KMS-11 (cell line): ENCODE measurements around the gene FANCC.

Experiments
- H2AFZ ChIP-seq: fragments of 200-600 bp; sonication (generic); 2 replicates; pipeline ENCODE4 v1.6.1; 2016; ENCODE audit warnings: antibody characterized with exemption, mixed run types, low read depth
- H3K27ac ChIP-seq: fragments of 200-600 bp; sonication (generic); 2 replicates; pipeline ENCODE4 v1.6.1; 2016; ENCODE audit warnings: mild to moderate bottlenecking, mixed run types
- H3K27me3 ChIP-seq: fragments of 200-600 bp; sonication (generic); 2 replicates; pipeline ENCODE4 v1.6.1; 2017; ENCODE audit warnings: mild to moderate bottlenecking, low read depth, mixed run types, moderate library complexity; ENCODE audit not compliant: insufficient read depth
- H3K36me3 ChIP-seq: fragments of 200-600 bp; sonication (generic); 2 replicates; pipeline ENCODE4 v1.6.1; 2017; ENCODE audit warnings: mild to moderate bottlenecking, mixed run types; ENCODE audit not compliant: insufficient read depth
- H3K4me1 ChIP-seq: fragments of 200-600 bp; sonication (generic); 2 replicates; pipeline ENCODE4 v1.6.1; 2016; ENCODE audit warnings: mild to moderate bottlenecking, low read depth, mixed run types; ENCODE audit not compliant: poor library complexity, severe bottlenecking
- H3K4me2 ChIP-seq: fragments of 200-600 bp; sonication (generic); 2 replicates; pipeline ENCODE4 v1.7.0; 2016; ENCODE audit warnings: mild to moderate bottlenecking, mixed run types
- H3K4me3 ChIP-seq: fragments of 200-600 bp; sonication (generic); IDR thresholded peaks from 2 replicates; pipeline ENCODE4 v1.6.1; 2017; ENCODE audit warnings: low read depth, low read length, mixed read lengths; ENCODE audit not compliant: insufficient read depth
- H3K79me2 ChIP-seq: fragments of 200-600 bp; sonication (generic); 2 replicates; pipeline ENCODE4 v1.6.1; 2016; ENCODE audit warnings: low read depth, mixed run types; ENCODE audit not compliant: insufficient read depth
- H3K9ac ChIP-seq: fragments of 200-600 bp; sonication (generic); 2 replicates; pipeline ENCODE4 v1.6.1; 2016; ENCODE audit warnings: mild to moderate bottlenecking, mixed run types
- H4K20me1 ChIP-seq: fragments of 200-600 bp; sonication (generic); 2 replicates; pipeline ENCODE4 v1.6.1; 2016; ENCODE audit warnings: mild to moderate bottlenecking, mixed run types; ENCODE audit not compliant: insufficient read depth
- TF ChIP-seq, protein P1 (sequence below): fragments of 200-600 bp; sonication (generic); conservative IDR thresholded peaks from 2 replicates; pipeline ENCODE4 v1.6.1; 2017; ENCODE audit warnings: low read depth, mild to moderate bottlenecking, antibody characterized with exemption, low read length, moderate library complexity, mixed read lengths

Gene FANCC

DNA sequence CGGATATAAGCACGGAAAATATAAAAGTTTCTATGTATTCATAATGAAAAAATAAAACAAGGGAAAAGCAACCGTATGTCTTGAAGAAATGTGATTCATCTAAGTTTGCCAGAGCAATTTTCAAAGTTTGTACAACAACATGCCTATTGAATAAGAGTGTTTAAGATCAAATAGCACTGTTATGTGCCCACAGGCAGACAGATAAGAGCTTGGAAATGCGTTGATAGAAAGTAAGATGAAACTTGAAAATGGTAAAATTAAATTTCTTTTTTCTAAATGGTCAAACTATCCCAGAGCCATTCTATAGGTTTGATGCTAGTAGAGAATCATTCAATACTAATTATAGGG lies 189.4 kb downstream of the FANCC start:
- Histone ChIP-seq H4K20me1 (no peaks in the 10 kb centered on the region), H3K4me1 (no peaks in the 10 kb centered on the region), H3K27me3 (no peaks in the 10 kb centered on the region), H3K27ac (no peak overlapping the region), H3K9ac (no peak overlapping the region), H3K36me3 (no peaks in the 10 kb centered on the region), H3K4me3 (no peak overlapping the region), H3K79me2 (no peaks in the 10 kb centered on the region), H3K4me2 (no peak overlapping the region), H2AFZ (no peak overlapping the region)
- TF ChIP-seq, protein P1, sequence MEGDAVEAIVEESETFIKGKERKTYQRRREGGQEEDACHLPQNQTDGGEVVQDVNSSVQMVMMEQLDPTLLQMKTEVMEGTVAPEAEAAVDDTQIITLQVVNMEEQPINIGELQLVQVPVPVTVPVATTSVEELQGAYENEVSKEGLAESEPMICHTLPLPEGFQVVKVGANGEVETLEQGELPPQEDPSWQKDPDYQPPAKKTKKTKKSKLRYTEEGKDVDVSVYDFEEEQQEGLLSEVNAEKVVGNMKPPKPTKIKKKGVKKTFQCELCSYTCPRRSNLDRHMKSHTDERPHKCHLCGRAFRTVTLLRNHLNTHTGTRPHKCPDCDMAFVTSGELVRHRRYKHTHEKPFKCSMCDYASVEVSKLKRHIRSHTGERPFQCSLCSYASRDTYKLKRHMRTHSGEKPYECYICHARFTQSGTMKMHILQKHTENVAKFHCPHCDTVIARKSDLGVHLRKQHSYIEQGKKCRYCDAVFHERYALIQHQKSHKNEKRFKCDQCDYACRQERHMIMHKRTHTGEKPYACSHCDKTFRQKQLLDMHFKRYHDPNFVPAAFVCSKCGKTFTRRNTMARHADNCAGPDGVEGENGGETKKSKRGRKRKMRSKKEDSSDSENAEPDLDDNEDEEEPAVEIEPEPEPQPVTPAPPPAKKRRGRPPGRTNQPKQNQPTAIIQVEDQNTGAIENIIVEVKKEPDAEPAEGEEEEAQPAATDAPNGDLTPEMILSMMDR, result no peak

DNA sequence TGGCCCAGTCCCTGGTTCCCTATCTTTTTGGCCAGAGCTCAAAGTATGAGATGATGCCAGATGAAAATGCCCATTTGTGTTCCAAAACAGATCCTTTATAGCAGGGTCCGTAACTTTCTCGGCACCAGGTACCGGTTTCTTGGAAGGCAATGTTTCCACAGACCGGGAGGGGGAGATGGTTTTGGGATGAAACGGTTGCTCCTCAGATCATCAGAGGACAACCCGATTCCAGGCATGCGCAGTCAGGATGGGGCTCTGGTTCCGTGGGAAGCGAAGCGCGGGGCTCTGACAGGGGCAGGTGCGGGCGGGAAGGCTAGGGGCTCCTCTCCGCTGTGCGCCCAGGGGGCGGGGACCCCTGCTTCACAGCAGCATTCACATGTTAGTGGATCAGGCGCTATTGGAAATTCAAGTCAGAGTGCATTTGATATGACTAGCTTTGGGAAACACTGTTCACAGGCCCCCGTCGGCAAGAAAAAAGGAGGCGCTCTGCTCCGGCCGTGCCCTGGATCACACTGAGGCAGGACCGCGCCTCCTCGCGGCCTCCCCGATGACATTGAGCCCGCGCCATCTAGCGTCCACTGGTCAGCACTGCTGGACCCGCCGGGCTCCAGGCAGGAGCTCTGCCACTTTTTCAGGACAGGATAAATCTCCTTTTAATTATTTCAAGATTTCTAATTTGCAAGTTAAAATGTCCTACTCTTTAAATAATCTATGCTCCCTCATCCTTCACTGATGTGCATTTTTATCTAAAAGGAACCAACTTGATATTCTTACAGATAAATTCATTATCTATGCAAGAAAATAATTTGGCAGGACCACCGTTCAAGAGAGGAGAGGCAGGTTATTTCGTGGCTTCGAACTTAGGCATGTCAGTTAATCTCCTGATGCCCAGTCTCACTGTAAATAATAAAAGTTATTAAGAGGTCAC lies 190.0 kb downstream of the FANCC start:
- Histone ChIP-seq H3K4me3 (no peak overlapping the region), H3K4me1 (no peaks in the 10 kb centered on the region), H3K27ac (no peak overlapping the region), H3K36me3 (no peaks in the 10 kb centered on the region), H3K79me2 (no peaks in the 10 kb centered on the region), H4K20me1 (no peaks in the 10 kb centered on the region), H3K27me3 (no peaks in the 10 kb centered on the region), H3K9ac (no peak overlapping the region), H3K4me2 (no peak overlapping the region), H2AFZ (no peak overlapping the region)
- TF ChIP-seq, protein P1, result peak; percentile 45

DNA sequence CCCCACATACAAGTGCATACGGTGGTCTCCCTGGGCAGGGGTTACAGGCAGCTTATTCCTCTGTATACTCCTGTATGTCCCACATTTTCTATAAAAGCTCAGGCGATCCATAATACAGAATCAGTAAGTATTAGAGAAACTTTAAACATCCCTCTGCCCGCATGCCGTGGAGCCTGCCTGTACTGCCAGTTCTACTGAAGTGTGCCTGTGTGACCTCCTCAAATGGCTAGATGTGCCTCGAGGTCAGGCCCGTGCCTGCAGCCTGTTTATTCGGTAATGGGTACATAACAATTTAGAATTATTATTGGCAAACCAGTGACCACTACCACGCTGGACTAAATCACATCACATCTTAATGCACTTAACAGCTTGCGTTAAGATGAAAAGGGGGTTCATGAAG lies 190.8 kb downstream of the FANCC start:
- Histone ChIP-seq H3K27ac (no peak overlapping the region), H3K4me3 (no peak overlapping the region), H3K4me1 (no peaks in the 10 kb centered on the region), H3K4me2 (no peak overlapping the region), H2AFZ (no peak overlapping the region), H3K27me3 (no peaks in the 10 kb centered on the region), H3K79me2 (no peaks in the 10 kb centered on the region), H3K36me3 (no peaks in the 10 kb centered on the region), H4K20me1 (no peaks in the 10 kb centered on the region), H3K9ac (no peak overlapping the region)
- TF ChIP-seq, protein P1, result no peak

DNA sequence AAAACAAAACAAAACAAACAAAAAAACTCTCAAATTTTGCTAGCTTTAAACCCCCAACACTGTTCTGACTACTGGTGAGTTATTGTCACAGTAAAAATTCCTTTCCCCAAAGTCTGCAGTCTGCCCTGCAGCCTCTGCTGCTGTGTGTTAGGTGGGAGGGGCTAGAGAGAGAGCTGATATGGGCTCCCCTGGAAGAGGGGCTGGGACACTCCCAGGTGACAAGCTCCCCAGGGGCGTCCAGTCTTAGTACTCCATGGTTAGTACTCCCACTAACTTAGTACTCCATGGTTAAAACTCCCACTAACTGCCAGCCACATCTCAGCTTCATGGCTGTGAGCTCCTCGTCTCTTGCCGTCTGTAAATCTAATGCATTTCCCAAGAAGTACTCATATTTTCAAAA lies 191.9 kb downstream of the FANCC start:
- no peak overlapping the region for H3K4me2 ChIP-seq
- H3K36me3 ChIP-seq, result no peaks in the 10 kb centered on the region
- TF ChIP-seq, protein P1, result no peak
- no peaks in the 10 kb centered on the region for H3K27me3 ChIP-seq
- H3K9ac ChIP-seq, result no peak overlapping the region
- H3K4me1 ChIP-seq, result no peaks in the 10 kb centered on the region
- H3K27ac ChIP-seq, result no peak overlapping the region
- no peaks in the 10 kb centered on the region for H4K20me1 ChIP-seq
- no peak overlapping the region for H3K4me3 ChIP-seq
- H3K79me2 ChIP-seq, result no peaks in the 10 kb centered on the region
- no peak overlapping the region for H2AFZ ChIP-seq
